ENCODE data around the gene MRE11.

DNA sequence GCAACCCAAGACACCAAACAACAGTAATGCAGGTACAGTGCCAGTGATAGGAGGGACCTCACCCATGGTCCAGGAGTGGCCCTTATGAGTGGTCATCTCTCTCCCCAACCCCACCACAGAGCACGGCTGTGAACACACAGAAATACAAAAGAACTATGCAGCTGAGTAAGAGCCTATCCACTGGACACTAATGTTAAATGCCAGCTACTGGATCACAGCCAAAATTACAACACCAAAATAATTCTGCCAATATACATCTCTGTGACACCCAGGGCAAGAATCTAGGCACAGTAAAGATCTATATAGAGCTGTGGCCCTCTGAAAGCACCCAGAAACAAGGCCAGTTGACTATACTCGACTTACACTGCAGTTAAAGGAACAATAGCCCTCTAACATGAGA, 69.6 kb downstream of the MRE11 start:
- TF ChIP-seq, protein P1, sequence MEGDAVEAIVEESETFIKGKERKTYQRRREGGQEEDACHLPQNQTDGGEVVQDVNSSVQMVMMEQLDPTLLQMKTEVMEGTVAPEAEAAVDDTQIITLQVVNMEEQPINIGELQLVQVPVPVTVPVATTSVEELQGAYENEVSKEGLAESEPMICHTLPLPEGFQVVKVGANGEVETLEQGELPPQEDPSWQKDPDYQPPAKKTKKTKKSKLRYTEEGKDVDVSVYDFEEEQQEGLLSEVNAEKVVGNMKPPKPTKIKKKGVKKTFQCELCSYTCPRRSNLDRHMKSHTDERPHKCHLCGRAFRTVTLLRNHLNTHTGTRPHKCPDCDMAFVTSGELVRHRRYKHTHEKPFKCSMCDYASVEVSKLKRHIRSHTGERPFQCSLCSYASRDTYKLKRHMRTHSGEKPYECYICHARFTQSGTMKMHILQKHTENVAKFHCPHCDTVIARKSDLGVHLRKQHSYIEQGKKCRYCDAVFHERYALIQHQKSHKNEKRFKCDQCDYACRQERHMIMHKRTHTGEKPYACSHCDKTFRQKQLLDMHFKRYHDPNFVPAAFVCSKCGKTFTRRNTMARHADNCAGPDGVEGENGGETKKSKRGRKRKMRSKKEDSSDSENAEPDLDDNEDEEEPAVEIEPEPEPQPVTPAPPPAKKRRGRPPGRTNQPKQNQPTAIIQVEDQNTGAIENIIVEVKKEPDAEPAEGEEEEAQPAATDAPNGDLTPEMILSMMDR (IDR thresholded peaks at IDR 0.05) = no peak
- TF ChIP-seq POLR2A (IDR thresholded peaks at IDR 0.05) = no peak

All from right lobe of liver (tissue), 4 donors.